Mesendoderm (in vitro differentiated cells): ENCODE measurements around the gene NTN1. TPM values are rescaled to one million over a fixed set of nuclear protein-coding genes. Genes with fewer than 3 reads are reported as not detected.

ENCODE experiments used
- DNase-seq: peaks from one replicate; pipeline ENCODE4 v3.0.0; 2013
- H2AK5ac ChIP-seq: 2 replicates; pipeline ENCODE4 v1.6.1; 2013; ENCODE audit warnings: low read length, inconsistent platforms
- H2BK120ac ChIP-seq: 2 replicates; pipeline ENCODE4 v1.6.1; 2013; ENCODE audit warnings: low read depth, mild to moderate bottlenecking, low read length, moderate library complexity, mixed read lengths
- H2BK15ac ChIP-seq: replicated peaks from 2 replicates; pipeline ENCODE4 v1.6.1; 2013; ENCODE audit warnings: low read depth, mild to moderate bottlenecking, moderate library complexity
- H2BK5ac ChIP-seq: 2 replicates; pipeline ENCODE4 v1.6.1; 2013; ENCODE audit warnings: low read length, inconsistent platforms
- H3K18ac ChIP-seq: 2 replicates; pipeline ENCODE4 v1.6.1; 2013; ENCODE audit warnings: mild to moderate bottlenecking, low read length, mixed read lengths
- H3K23ac ChIP-seq: one replicate; pipeline ENCODE4 v1.6.1; 2013; ENCODE audit warnings: low read length
- H3K27ac ChIP-seq: 2 replicates; pipeline ENCODE4 v1.5.1; 2013; ENCODE audit warnings: low read depth, mild to moderate bottlenecking, inconsistent platforms, low read length, moderate library complexity
- H3K27me3 ChIP-seq: 2 replicates; pipeline ENCODE4 v1.6.1; 2013; ENCODE audit warnings: low read length, control low read depth, mild to moderate bottlenecking, inconsistent platforms; ENCODE audit not compliant: insufficient read depth, poor library complexity
- H3K36me3 ChIP-seq: 2 replicates; pipeline ENCODE4 v1.6.1; 2013; ENCODE audit warnings: low read length, inconsistent platforms; ENCODE audit not compliant: control insufficient read depth, insufficient read depth
- H3K4ac ChIP-seq: one replicate; pipeline ENCODE4 v1.6.1; 2013; ENCODE audit warnings: low read depth, mild to moderate bottlenecking, low read length, moderate library complexity
- H3K4me1 ChIP-seq: 2 replicates; pipeline ENCODE4 v1.6.1; 2013; ENCODE audit warnings: low read depth, low read length, inconsistent platforms; ENCODE audit not compliant: control insufficient read depth
- H3K4me2 ChIP-seq: 2 replicates; pipeline ENCODE4 v1.6.1; 2013; ENCODE audit warnings: low read length
- H3K4me3 ChIP-seq: 2 replicates; pipeline ENCODE4 v1.5.1; 2013; ENCODE audit warnings: mild to moderate bottlenecking, low read length
- H3K56ac ChIP-seq: one replicate; pipeline ENCODE4 v1.6.1; 2013; ENCODE audit warnings: low read length
- H3K79me1 ChIP-seq: 2 replicates; pipeline ENCODE4 v1.6.1; 2013; ENCODE audit warnings: low read length, inconsistent platforms
- H3K79me2 ChIP-seq: 2 replicates; pipeline ENCODE4 v1.6.1; 2013; ENCODE audit warnings: mild to moderate bottlenecking, low read length; ENCODE audit not compliant: control insufficient read depth, insufficient read depth
- H3K9ac ChIP-seq: 2 replicates; pipeline ENCODE4 v1.6.1; 2013; ENCODE audit warnings: low read length, inconsistent platforms
- H4K5ac ChIP-seq: one replicate; pipeline ENCODE4 v1.6.1; 2013; ENCODE audit warnings: low read length
- H4K8ac ChIP-seq: one replicate; pipeline ENCODE4 v1.6.1; 2013; ENCODE audit warnings: low read depth, mild to moderate bottlenecking, control low read depth, low read length, moderate library complexity
- whole genome bisulfite sequencing: extraction: QIAGEN DNeasy Blood & Tissue Kit; methylation state at CpG from one replicate; pipeline ENCODE4 v1.1.7; 2013; ENCODE audit warnings: low lambda C conversion rate, missing lambda C conversion rate; ENCODE audit not compliant: insufficient coverage; ENCODE audit errors: extremely low coverage; 5-methylcytosine and 5-hydroxymethylcytosine counted together
- small RNA-seq: library from polyadenylated mRNA; stranded (forward); fragments of <200 nt; extraction: miRNeasy Mini kit (QIAGEN cat#:217004); gene quantifications from one replicate; pipeline ENCODE3, GENCODE V24; 2013; ENCODE audit not compliant: insufficient read depth

The NTN1 gene

GRCh38 chr17:9291912-9292560, 270.7 kb downstream of the NTN1 start:
- no peak overlapping the region for H2BK5ac ChIP-seq
- H3K36me3 ChIP-seq, result no peaks in the 10 kb centered on the region
- no CpG with 5 or more reads among the region's 8 CpGs for WGBS
- no peak overlapping the region for H3K18ac ChIP-seq
- H3K4me3 ChIP-seq, result no peak overlapping the region
- H3K4me2 ChIP-seq, result no peak overlapping the region
- no peak overlapping the region for H2BK15ac ChIP-seq
- peak; percentile 35 for DNase-seq
- no peaks in the 10 kb centered on the region for H3K4me1 ChIP-seq
- no peak overlapping the region for H3K23ac ChIP-seq
- no peak overlapping the region for H4K5ac ChIP-seq
- no peaks in the 10 kb centered on the region for H3K79me1 ChIP-seq
- H2BK120ac ChIP-seq, result no peak overlapping the region
- H3K27ac ChIP-seq, result no peak overlapping the region
- H3K56ac ChIP-seq, result no peak overlapping the region
- no peaks in the 10 kb centered on the region for H3K27me3 ChIP-seq
- H4K8ac ChIP-seq, result no peak overlapping the region
- no peak overlapping the region for H3K4ac ChIP-seq
- no peaks in the 10 kb centered on the region for H3K79me2 ChIP-seq
- no peak overlapping the region for H3K9ac ChIP-seq
- H2AK5ac ChIP-seq, result no peak overlapping the region

- no peaks in the 10 kb centered on the region for H3K36me3 ChIP-seq
- H3K56ac ChIP-seq, result no peak overlapping the region
- no peak for DNase-seq
- no peaks in the 10 kb centered on the region for H3K4me1 ChIP-seq
- H3K18ac ChIP-seq, result no peak overlapping the region
- no peak overlapping the region for H2BK15ac ChIP-seq
- no peak overlapping the region for H3K9ac ChIP-seq
- no peak overlapping the region for H3K27ac ChIP-seq
- H4K8ac ChIP-seq, result no peak overlapping the region
- no peak overlapping the region for H3K4me3 ChIP-seq
- no peak overlapping the region for H3K23ac ChIP-seq
- no peaks in the 10 kb centered on the region for H3K79me1 ChIP-seq
- H2AK5ac ChIP-seq, result no peak overlapping the region
- no peak overlapping the region for H3K4ac ChIP-seq
- no peak overlapping the region for H3K4me2 ChIP-seq
- H4K5ac ChIP-seq, result no peak overlapping the region
- no peak overlapping the region for H2BK5ac ChIP-seq
- WGBS, result no CpG with 5 or more reads among the region's 2 CpGs
- H3K27me3 ChIP-seq, result no peaks in the 10 kb centered on the region
- H3K79me2 ChIP-seq, result no peaks in the 10 kb centered on the region
- H2BK120ac ChIP-seq, result no peak overlapping the region
Measured at GRCh38 chr17:9292561-9292941, 271.2 kb downstream of the NTN1 start.

Small RNA genes within 50 kb of the gene (small RNA-seq; reads per million reads assigned to genes)
- not detected for gene AC005695.3
